Osteocyte (in vitro differentiated cells): ENCODE results near the gene OSBP2. TPM values are rescaled to one million over a fixed set of nuclear protein-coding genes. Genes with fewer than 3 reads are reported as not detected.
"Not testable (repeated sequence)": the region's sequence is repeated elsewhere in the genome, so short reads cannot be mapped to it uniquely, and the experiment has no call there.

Experiments used
- DNase-seq: peaks from one replicate; pipeline ENCODE4 v3.0.0; 2021; ENCODE audit warnings: mixed read lengths; ENCODE audit not compliant: unreplicated experiment; ENCODE audit errors: extremely low spot score
- H3K27ac Mint-ChIP-seq: one replicate; pipeline ENCODE4 v1.8.0; 2021; ENCODE audit warnings: mild to moderate bottlenecking, mixed read lengths; ENCODE audit not compliant: unreplicated experiment
- H3K27me3 Mint-ChIP-seq: one replicate; pipeline ENCODE4 v1.8.0; 2021; ENCODE audit warnings: mixed read lengths; ENCODE audit not compliant: unreplicated experiment
- H3K36me3 Mint-ChIP-seq: one replicate; pipeline ENCODE4 v1.8.0; 2021; ENCODE audit warnings: mixed read lengths; ENCODE audit not compliant: unreplicated experiment
- H3K4me1 Mint-ChIP-seq: one replicate; pipeline ENCODE4 v1.8.0; 2021; ENCODE audit warnings: mixed read lengths; ENCODE audit not compliant: unreplicated experiment
- H3K4me3 Mint-ChIP-seq: one replicate; pipeline ENCODE4 v1.8.0; 2021; ENCODE audit warnings: mild to moderate bottlenecking, moderate library complexity, mixed read lengths; ENCODE audit not compliant: unreplicated experiment
- H3K9me3 Mint-ChIP-seq: one replicate; pipeline ENCODE4 v1.8.0; 2021; ENCODE audit warnings: mixed read lengths; ENCODE audit not compliant: unreplicated experiment
- total RNA-seq: library from RNA; stranded (reverse); gene quantifications from 2 replicates; pipeline ENCODE4 v1.2.1, GENCODE V29; 2021
- TF ChIP-seq, protein P1 (sequence below): fragments of 200-600 bp; sonication (generic); IDR thresholded peaks from 2 replicates; pipeline ENCODE4 v1.5.0; 2021; ENCODE audit warnings: antibody characterized with exemption, mild to moderate bottlenecking, moderate library complexity

OSBP2 gene
- total RNA-seq, 1 donor from 2014 or later = 3.8 TPM

DNA sequence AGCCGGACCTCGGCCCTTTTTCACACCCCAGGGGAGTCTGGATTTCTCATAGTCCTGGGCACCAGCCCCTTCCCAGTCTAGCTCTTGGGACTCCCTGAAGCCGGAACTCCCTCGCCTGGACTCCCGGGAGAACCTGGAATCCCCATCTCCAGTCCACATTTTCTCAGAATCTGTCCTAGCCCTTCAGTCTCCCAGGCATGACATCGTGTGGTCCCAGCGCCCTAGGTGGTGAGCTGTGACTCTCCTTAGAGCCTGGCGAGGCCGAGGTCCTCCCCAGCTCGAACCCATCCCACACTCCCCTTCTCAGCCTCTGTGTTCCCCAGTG lies 26.3 kb upstream of the OSBP2 start:
- Mint-ChIP-seq H3K27me3 (no peaks in the 10 kb centered on the region), H3K4me3 (peak overlapping the region; percentile 98), H3K36me3 (peaks cover 9% of the 10 kb centered on the region), H3K9me3 (no peaks in the 10 kb centered on the region), H3K4me1 (peaks cover 14% of the 10 kb centered on the region), H3K27ac (peak overlapping the region; percentile 89)
- no peak for DNase-seq
- TF ChIP-seq, protein P1, sequence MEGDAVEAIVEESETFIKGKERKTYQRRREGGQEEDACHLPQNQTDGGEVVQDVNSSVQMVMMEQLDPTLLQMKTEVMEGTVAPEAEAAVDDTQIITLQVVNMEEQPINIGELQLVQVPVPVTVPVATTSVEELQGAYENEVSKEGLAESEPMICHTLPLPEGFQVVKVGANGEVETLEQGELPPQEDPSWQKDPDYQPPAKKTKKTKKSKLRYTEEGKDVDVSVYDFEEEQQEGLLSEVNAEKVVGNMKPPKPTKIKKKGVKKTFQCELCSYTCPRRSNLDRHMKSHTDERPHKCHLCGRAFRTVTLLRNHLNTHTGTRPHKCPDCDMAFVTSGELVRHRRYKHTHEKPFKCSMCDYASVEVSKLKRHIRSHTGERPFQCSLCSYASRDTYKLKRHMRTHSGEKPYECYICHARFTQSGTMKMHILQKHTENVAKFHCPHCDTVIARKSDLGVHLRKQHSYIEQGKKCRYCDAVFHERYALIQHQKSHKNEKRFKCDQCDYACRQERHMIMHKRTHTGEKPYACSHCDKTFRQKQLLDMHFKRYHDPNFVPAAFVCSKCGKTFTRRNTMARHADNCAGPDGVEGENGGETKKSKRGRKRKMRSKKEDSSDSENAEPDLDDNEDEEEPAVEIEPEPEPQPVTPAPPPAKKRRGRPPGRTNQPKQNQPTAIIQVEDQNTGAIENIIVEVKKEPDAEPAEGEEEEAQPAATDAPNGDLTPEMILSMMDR = no peak

DNA sequence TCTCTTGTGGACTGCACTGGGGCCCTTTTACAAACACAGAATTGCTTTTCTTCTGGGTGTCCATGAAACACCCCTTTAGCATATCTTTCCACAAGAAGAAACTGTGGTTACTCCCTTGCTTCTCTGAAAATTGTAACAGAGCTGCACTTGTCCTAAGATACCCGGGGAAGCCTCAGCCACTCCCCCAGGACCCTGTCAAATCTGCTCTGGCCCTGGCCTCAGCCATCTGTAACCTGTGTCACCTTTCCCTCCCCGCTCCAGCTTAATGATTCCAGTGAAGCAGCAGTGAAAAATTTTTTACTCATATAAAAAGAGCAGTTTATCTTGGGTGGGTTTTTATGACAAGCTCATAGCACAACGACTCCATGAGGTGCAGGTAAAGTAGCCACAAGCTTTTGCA lies 23.6 kb upstream of the OSBP2 start:
- H3K4me1 Mint-ChIP-seq = peaks cover 14% of the 10 kb centered on the region
- H3K27ac Mint-ChIP-seq = no peak overlapping the region
- DNase-seq = no peak
- no peaks in the 10 kb centered on the region for H3K36me3 Mint-ChIP-seq
- H3K9me3 Mint-ChIP-seq = no peaks in the 10 kb centered on the region
- no peak overlapping the region for H3K4me3 Mint-ChIP-seq
- H3K27me3 Mint-ChIP-seq = peaks cover 7% of the 10 kb centered on the region
- TF ChIP-seq, protein P1 = no peak

DNA sequence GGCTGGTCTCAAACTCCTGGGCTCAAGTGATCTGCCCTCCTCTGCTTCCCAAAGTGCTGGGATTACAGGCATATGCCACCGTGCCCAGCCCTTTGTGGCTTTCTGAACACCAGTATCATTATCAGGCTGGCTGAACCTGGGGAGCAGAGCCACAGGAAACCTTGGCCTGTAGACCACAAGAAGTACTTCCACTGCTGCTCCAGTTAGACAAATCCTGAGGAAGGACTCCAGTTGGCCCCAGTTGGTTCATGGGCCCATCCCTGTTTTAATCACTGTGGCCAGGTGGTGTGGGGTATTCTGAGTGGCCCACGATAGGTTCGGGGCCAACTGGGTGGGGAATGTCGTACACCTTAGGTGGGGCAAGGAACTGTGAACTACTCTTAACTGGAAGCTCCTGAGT lies 21.5 kb upstream of the OSBP2 start:
- Mint-ChIP-seq H3K36me3 (no peaks in the 10 kb centered on the region), H3K4me3 (no peak overlapping the region), H3K27me3 (peaks cover 18% of the 10 kb centered on the region), H3K4me1 (peaks cover 6% of the 10 kb centered on the region), H3K27ac (no peak overlapping the region), H3K9me3 (no peaks in the 10 kb centered on the region)
- DNase-seq = no peak
- TF ChIP-seq, protein P1 = no peak

DNA sequence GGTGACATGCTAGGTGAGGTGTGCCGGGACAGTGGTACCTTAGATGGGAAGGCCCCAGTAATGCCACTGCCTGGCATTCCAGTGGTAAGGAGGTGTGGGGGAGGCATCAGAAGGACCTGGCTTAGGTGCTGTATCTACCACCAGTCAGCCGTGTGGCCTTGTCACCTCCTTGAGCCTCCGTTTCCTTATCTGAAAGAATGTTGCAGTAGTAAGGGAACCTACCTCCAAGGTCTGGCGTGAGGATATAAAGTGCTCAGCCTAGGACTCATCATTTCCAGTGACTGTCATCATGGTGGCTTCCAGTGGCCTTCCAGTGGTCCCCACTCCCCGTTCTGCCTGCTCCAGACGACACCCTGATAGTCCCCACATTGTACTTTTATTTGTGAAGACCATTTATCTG lies 20.2 kb upstream of the OSBP2 start:
- Mint-ChIP-seq H3K27ac (no peak overlapping the region), H3K4me3 (no peak overlapping the region), H3K36me3 (no peaks in the 10 kb centered on the region), H3K4me1 (peaks cover 1% of the 10 kb centered on the region), H3K9me3 (no peaks in the 10 kb centered on the region), H3K27me3 (peaks cover 24% of the 10 kb centered on the region)
- TF ChIP-seq, protein P1 = no peak
- DNase-seq = no peak

DNA sequence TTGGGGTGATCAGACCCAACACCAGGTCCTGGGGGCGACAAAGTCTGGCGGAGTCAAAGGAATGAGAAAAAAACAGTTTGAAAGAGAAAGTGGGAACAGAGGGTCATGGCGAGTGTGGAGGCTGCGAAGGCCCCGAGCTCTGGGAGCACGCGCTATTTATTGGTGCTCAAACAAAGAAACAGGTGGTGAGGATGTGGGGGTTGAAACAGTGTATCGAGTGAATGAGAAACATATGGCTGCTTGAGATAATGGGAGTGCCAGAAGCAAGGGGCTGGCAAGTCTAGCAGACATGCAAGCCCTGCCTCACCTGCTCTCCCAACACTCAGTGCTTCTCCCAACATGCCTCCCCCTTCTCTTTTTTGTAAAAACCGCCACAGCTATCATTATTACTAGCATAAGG lies 19.2 kb upstream of the OSBP2 start:
- H3K36me3 Mint-ChIP-seq = no peaks in the 10 kb centered on the region
- TF ChIP-seq, protein P1 = no peak
- peaks cover 24% of the 10 kb centered on the region for H3K27me3 Mint-ChIP-seq
- no peaks in the 10 kb centered on the region for H3K9me3 Mint-ChIP-seq
- H3K4me1 Mint-ChIP-seq = peaks cover 2% of the 10 kb centered on the region
- H3K27ac Mint-ChIP-seq = no peak overlapping the region
- DNase-seq = no peak
- no peak overlapping the region for H3K4me3 Mint-ChIP-seq

DNA sequence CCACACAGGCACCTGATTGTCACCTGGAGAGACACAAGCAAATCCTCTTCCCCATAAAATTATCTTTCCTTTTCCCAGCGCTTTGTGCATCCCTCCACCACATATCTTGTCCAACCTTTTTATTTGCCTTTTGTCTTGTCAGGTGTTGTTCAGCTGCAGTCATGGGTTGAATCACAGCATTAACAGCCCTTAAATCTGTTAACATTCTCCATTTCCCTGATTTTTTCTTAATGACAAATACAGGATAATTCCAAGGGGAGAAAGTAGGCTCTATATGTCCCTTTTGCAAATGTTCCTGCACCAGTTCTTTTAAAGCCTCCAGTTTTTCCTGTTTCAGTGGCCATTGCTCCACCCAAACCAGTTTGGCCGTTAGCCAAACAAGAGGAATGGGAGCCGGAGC lies 18.1 kb upstream of the OSBP2 start:
- peaks cover 24% of the 10 kb centered on the region for H3K27me3 Mint-ChIP-seq
- H3K9me3 Mint-ChIP-seq, H3K27ac Mint-ChIP-seq, H3K4me3 Mint-ChIP-seq, DNase-seq, H3K4me1 Mint-ChIP-seq, H3K36me3 Mint-ChIP-seq: not testable (repeated sequence)

DNA sequence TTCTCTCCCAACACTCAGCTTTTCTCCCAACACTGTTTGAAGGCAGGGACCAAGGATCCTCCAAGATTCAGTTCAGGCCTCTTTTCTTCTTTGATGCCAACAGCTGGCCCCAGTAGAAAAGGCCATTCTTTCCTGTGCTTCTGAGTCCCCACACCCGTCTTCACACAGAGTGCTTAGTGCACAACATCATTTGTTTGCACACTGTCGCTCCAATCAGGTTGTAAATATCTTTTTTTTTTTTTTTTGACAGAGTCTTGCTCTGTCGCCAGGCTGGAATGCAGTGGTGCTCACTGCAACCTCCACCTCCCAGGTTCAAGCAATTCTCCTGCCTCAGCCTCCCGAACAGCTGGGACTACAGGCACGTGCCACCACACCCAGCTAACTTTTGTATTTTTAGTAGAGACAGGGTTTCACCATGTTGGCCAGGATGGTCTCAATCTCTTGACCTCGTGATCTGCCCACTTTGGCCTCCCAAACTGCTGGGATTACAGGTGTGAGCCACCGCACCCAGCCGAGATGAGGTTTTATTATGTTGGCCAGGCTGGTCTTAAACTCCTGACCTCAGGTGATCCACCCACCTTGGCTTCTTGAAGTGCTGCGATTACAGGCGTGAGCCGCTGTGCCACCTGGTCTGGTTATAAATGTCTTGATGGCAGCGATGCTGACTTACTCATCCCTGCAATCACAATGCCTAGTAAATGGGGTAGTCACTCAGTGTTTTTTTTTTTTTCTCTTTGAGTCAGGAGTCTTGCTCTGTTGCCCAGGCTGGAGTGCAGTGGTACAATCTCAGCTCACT lies 14.6 kb upstream of the OSBP2 start:
- not testable (repeated sequence) for H3K27ac Mint-ChIP-seq, H3K4me3 Mint-ChIP-seq, H3K9me3 Mint-ChIP-seq, DNase-seq, H3K36me3 Mint-ChIP-seq, H3K4me1 Mint-ChIP-seq
- peaks cover 30% of the 10 kb centered on the region for H3K27me3 Mint-ChIP-seq
